ENCODE results near the gene USP49. TPM values are rescaled to one million over a fixed set of nuclear protein-coding genes. Genes with fewer than 3 reads are reported as not detected.

The USP49 gene
- total RNA-seq, 3 donors from 2014 or later (not counting 1 experiment from before 2014, with no cell fraction given): 6.4 to 15.1 (median 11.5) TPM

DNA sequence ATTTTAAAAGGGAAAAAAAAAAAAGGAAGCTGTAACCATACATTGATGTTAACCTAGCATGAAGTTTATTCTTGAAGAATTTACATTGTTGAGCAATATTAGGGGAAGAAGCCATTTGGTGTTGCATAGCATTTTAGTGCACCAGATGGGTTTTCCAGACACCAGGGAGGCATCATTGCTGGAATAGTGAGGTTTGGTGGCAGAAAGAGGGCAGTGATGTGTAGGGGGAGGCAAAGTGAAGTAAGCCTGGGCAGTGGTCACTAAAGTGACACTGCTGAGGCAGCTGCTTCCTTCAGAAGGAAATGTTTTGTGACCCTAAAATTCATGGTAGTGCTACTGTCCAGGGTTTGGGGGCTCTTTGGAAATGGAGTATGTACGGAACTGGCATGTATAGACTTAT lies 105.1 kb downstream of the USP49 start:
- Histone ChIP-seq H3K4me3 (ENCODE audit: low read length) (no peak overlapping the region), H3K36me3 (ENCODE audit: control insufficient read depth, insufficient read depth, low read length) (peaks cover 34% of the 10 kb centered on the region), H3K27me3 (ENCODE audit: control insufficient read depth, insufficient read depth, low read length) (no peaks in the 10 kb centered on the region), H3K9me3 (ENCODE audit: control insufficient read depth, insufficient read depth, low read length) (no peaks in the 10 kb centered on the region), H3K4me1 (ENCODE audit: control insufficient read depth, insufficient read depth, low read length) (peaks cover 25% of the 10 kb centered on the region), H3K27ac (ENCODE audit: low read length) (no peak overlapping the region)
- Mint-ChIP-seq H3K36me3 (peaks cover 8% of the 10 kb centered on the region), H3K9me3 (no peaks in the 10 kb centered on the region), H3K27ac (peak overlapping the region in 1 of 2 donors; percentile 96), H3K27me3 (ENCODE audit: low read depth in 2 of 2) (no peaks in the 10 kb centered on the region), H3K4me3 (peak overlapping the region; percentile 45), H3K4me1 (peaks cover 0 to 25% of the 10 kb centered on the region in 2 donors)
- intact Hi-C loops (cut with micrococcal nuclease): no loop called here
- TF ChIP-seq CTCF (IDR thresholded peaks at IDR 0.05): no peak
- ATAC-seq (no peak), DNase-seq (no peak)
- WGBS (ENCODE audit: insufficient coverage): 94% methylated on average over 1 of the region's 1 CpG

DNA sequence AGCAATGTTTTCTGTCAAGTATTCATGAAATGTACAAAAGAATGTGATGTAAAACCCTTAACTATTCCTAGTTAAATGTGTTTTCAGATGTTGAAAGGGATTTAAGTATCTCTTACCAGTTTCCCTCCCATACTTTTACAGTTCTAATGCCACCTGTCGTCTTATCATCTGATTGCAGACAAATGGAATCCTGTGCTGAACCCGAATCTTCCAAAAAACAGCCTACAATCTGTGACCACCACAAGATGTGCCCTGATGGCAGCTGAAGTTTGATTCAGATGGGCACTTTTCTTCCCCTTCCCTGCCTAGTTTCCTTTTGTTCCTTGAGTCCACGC lies 105.8 kb downstream of the USP49 start:
- intact Hi-C loops (cut with micrococcal nuclease): loop anchor here (10.0 kb wide), 1 partner anchor 755 kb away; no protein-coding TSS in a partner anchor
- H3K27me3 ChIP-seq (ENCODE audit: control insufficient read depth, insufficient read depth, low read length): no peaks in the 10 kb centered on the region
- no peak overlapping the region for H3K4me3 ChIP-seq (ENCODE audit: low read length)
- Mint-ChIP-seq H3K4me1 (peaks cover 0 to 25% of the 10 kb centered on the region in 2 donors), H3K36me3 (peaks cover 8% of the 10 kb centered on the region), H3K9me3 (no peaks in the 10 kb centered on the region), H3K4me3 (peak overlapping the region; percentile 94), H3K27ac (peak overlapping the region; percentile 92 to 96), H3K27me3 (ENCODE audit: low read depth in 2 of 2) (no peaks in the 10 kb centered on the region)
- H3K36me3 ChIP-seq (ENCODE audit: control insufficient read depth, insufficient read depth, low read length): peaks cover 32% of the 10 kb centered on the region
- H3K27ac ChIP-seq (ENCODE audit: low read length): no peak overlapping the region
- ATAC-seq: no peak
- no peak for TF ChIP-seq CTCF (IDR thresholded peaks at IDR 0.05)
- no peaks in the 10 kb centered on the region for H3K9me3 ChIP-seq (ENCODE audit: control insufficient read depth, insufficient read depth, low read length)
- WGBS (ENCODE audit: insufficient coverage): 91% methylated on average over 2 of the region's 3 CpGs
- H3K4me1 ChIP-seq (ENCODE audit: control insufficient read depth, insufficient read depth, low read length): peaks cover 30% of the 10 kb centered on the region
- no peak for DNase-seq

DNA sequence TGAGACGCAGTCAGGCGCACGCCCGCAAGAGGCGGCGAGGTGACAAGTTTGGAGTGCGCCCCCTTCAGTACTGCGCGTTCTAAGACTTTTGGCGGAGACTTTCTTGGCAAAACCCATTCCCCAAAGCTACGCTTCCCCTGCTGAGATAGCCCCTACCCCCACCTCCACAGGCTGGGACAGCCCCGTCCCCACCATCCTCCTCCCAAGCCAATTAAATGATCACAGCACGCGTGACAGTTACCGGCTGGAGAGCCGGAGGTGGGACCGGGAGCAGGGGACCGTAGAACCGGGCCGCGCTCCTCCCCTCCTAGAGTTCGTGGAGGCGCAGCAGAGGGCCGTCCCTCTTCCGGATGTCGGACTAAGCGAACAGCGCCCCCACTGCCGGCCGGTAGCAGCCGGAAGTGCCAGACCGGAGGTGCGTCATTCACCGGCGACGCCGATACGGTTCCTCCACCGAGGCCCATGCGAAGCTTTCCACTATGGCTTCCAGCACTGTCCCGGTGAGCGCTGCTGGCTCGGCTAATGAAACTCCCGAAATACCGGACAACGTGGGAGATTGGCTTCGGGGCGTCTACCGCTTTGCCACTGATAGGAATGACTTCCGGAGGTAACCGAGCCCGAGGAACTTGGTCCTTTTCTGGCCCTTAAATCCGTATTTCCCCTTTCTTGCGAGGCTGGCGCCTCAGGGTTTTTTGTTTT lies 107.8 kb downstream of the USP49 start, which contains the start of gene TOMM6:
TOMM6 (plus strand) TSS at position 476 of the 699 bp plus-strand sequence; CDS start at position 480, 4 bp downstream.
- TF ChIP-seq CTCF (IDR thresholded peaks at IDR 0.05): peak; percentile 95
- peak; percentile 79 to 92 (median 84) for ATAC-seq
- H3K9me3 Mint-ChIP-seq: no peaks in the 10 kb centered on the region
- H3K27me3 ChIP-seq (ENCODE audit: control insufficient read depth, insufficient read depth, low read length): no peaks in the 10 kb centered on the region
- peaks cover 0 to 25% of the 10 kb centered on the region in 2 donors for H3K4me1 Mint-ChIP-seq
- peak; percentile 93 to 97 for DNase-seq
- H3K27me3 Mint-ChIP-seq (ENCODE audit: low read depth in 2 of 2): no peaks in the 10 kb centered on the region
- H3K9me3 ChIP-seq (ENCODE audit: control insufficient read depth, insufficient read depth, low read length): no peaks in the 10 kb centered on the region
- H3K4me1 ChIP-seq (ENCODE audit: control insufficient read depth, insufficient read depth, low read length): peaks cover 30% of the 10 kb centered on the region
- H3K27ac Mint-ChIP-seq: peak within 1 kb of the TSS; percentile 92 to 96
- intact Hi-C loops (cut with micrococcal nuclease): loop anchor here (1.0 to 10.0 kb wide), 5 partner anchors 53 to 757 kb away; partner anchors contain the start of genes BYSL, MED20, MRPS10 and TFEB
- H3K4me3 ChIP-seq (ENCODE audit: low read length): peak within 1 kb of the TSS; percentile 86
- H3K36me3 Mint-ChIP-seq: peaks cover 8% of the 10 kb centered on the region
- H3K27ac ChIP-seq (ENCODE audit: low read length): peak within 1 kb of the TSS; percentile 92
- under 1% methylated on average over 55 of the region's 55 CpGs for WGBS (ENCODE audit: insufficient coverage)
- H3K4me3 Mint-ChIP-seq: peak within 1 kb of the TSS; percentile 94
- peaks cover 28% of the 10 kb centered on the region for H3K36me3 ChIP-seq (ENCODE audit: control insufficient read depth, insufficient read depth, low read length)

All from natural killer cell (primary cell).